ENCODE data around the gene SLC35A1. TPM values are rescaled to one million over a fixed set of nuclear protein-coding genes. Genes with fewer than 3 reads are reported as not detected.
A peak's percentile ranks its signal among the peaks of the same experiment; 100 is the strongest.

SLC35A1 gene
- total RNA-seq, 1 donor from 2014 or later = 15.0 TPM

GRCh38 chr6:87555506-87555905, 82.7 kb downstream of the SLC35A1 start:
- Histone ChIP-seq H3K9me3 (ENCODE audit: insufficient read depth, low read depth, low read length) (no peaks in the 10 kb centered on the region), H3K9ac (ENCODE audit: low read length) (no peak overlapping the region), H3K79me2 (ENCODE audit: insufficient read depth, low read length) (peaks cover 20% of the 10 kb centered on the region), H3K36me3 (ENCODE audit: insufficient read depth, low read length) (peaks cover 31% of the 10 kb centered on the region), H3K4me2 (ENCODE audit: low read length) (no peak overlapping the region), H4K20me1 (ENCODE audit: insufficient read depth, low read length) (peaks cover 18% of the 10 kb centered on the region), H3K27ac (ENCODE audit: low read depth, low read length) (no peak overlapping the region), H3K4me1 (ENCODE audit: insufficient read depth, low read length) (no peaks in the 10 kb centered on the region), H3K4me3 (ENCODE audit: insufficient read depth, low read depth, low read length) (no peak overlapping the region), H2AFZ (ENCODE audit: low read depth, low read length) (no peak overlapping the region), H3K27me3 (ENCODE audit: insufficient read depth, low read length) (no peaks in the 10 kb centered on the region)
- Mint-ChIP-seq H3K27ac (ENCODE audit: unreplicated experiment) (no peak overlapping the region), H3K4me1 (ENCODE audit: low read depth, unreplicated experiment) (no peaks in the 10 kb centered on the region), H3K4me3 (ENCODE audit: unreplicated experiment) (no peak overlapping the region), H3K36me3 (ENCODE audit: low read depth, unreplicated experiment) (peaks cover 5% of the 10 kb centered on the region), H3K9me3 (ENCODE audit: unreplicated experiment) (no peaks in the 10 kb centered on the region), H3K27me3 (ENCODE audit: low read depth, unreplicated experiment) (no peaks in the 10 kb centered on the region)
- DNase-seq (ENCODE audit: low read depth) (no peak), FAIRE-seq (no peak)
- TF ChIP-seq CTCF (IDR thresholded peaks at IDR 0.05; ENCODE audit: insufficient read depth, low read depth, low read length) = no peak
- no peak for TF ChIP-seq EZH2 (IDR thresholded peaks at IDR 0.05; ENCODE audit: insufficient read depth, low read length)

- H3K4me2 ChIP-seq (ENCODE audit: low read length) = no peak overlapping the region
- H3K9ac ChIP-seq (ENCODE audit: low read length) = no peak overlapping the region
- no peak for TF ChIP-seq EZH2 (IDR thresholded peaks at IDR 0.05; ENCODE audit: insufficient read depth, low read length)
- no peak for TF ChIP-seq CTCF (IDR thresholded peaks at IDR 0.05; ENCODE audit: insufficient read depth, low read depth, low read length)
- H3K9me3 ChIP-seq (ENCODE audit: insufficient read depth, low read depth, low read length) = no peaks in the 10 kb centered on the region
- H3K27ac ChIP-seq (ENCODE audit: low read depth, low read length) = no peak overlapping the region
- H3K9me3 Mint-ChIP-seq (ENCODE audit: unreplicated experiment) = no peaks in the 10 kb centered on the region
- FAIRE-seq (no peak), DNase-seq (ENCODE audit: low read depth) (no peak)
- H3K4me3 Mint-ChIP-seq (ENCODE audit: unreplicated experiment) = no peak overlapping the region
- peaks cover 32% of the 10 kb centered on the region for H3K36me3 ChIP-seq (ENCODE audit: insufficient read depth, low read length)
- H3K4me3 ChIP-seq (ENCODE audit: insufficient read depth, low read depth, low read length) = no peak overlapping the region
- peaks cover 4% of the 10 kb centered on the region for H3K4me1 Mint-ChIP-seq (ENCODE audit: low read depth, unreplicated experiment)
- H3K4me1 ChIP-seq (ENCODE audit: insufficient read depth, low read length) = no peaks in the 10 kb centered on the region
- peaks cover 17% of the 10 kb centered on the region for H3K79me2 ChIP-seq (ENCODE audit: insufficient read depth, low read length)
- H3K27me3 Mint-ChIP-seq (ENCODE audit: low read depth, unreplicated experiment) = no peaks in the 10 kb centered on the region
- no peaks in the 10 kb centered on the region for H3K27me3 ChIP-seq (ENCODE audit: insufficient read depth, low read length)
- H4K20me1 ChIP-seq (ENCODE audit: insufficient read depth, low read length) = peaks cover 11% of the 10 kb centered on the region
- peaks cover 5% of the 10 kb centered on the region for H3K36me3 Mint-ChIP-seq (ENCODE audit: low read depth, unreplicated experiment)
- H2AFZ ChIP-seq (ENCODE audit: low read depth, low read length) = no peak overlapping the region
- H3K27ac Mint-ChIP-seq (ENCODE audit: unreplicated experiment) = no peak overlapping the region
Observed at GRCh38 chr6:87558446-87558845, 85.7 kb downstream of the SLC35A1 start.

- H3K27me3 ChIP-seq (ENCODE audit: insufficient read depth, low read length) = no peaks in the 10 kb centered on the region
- no peak overlapping the region for H2AFZ ChIP-seq (ENCODE audit: low read depth, low read length)
- H3K27ac ChIP-seq (ENCODE audit: low read depth, low read length) = no peak overlapping the region
- H3K4me2 ChIP-seq (ENCODE audit: low read length) = no peak overlapping the region
- peaks cover 21% of the 10 kb centered on the region for H4K20me1 ChIP-seq (ENCODE audit: insufficient read depth, low read length)
- peaks cover 21% of the 10 kb centered on the region for H3K79me2 ChIP-seq (ENCODE audit: insufficient read depth, low read length)
- TF ChIP-seq CTCF (IDR thresholded peaks at IDR 0.05; ENCODE audit: insufficient read depth, low read depth, low read length) = no peak
- TF ChIP-seq EZH2 (IDR thresholded peaks at IDR 0.05; ENCODE audit: insufficient read depth, low read length) = no peak
- Mint-ChIP-seq H3K36me3 (ENCODE audit: low read depth, unreplicated experiment) (peaks cover 5% of the 10 kb centered on the region), H3K4me3 (ENCODE audit: unreplicated experiment) (no peak overlapping the region), H3K4me1 (ENCODE audit: low read depth, unreplicated experiment) (peaks cover 4% of the 10 kb centered on the region), H3K27ac (ENCODE audit: unreplicated experiment) (no peak overlapping the region), H3K9me3 (ENCODE audit: unreplicated experiment) (no peaks in the 10 kb centered on the region), H3K27me3 (ENCODE audit: low read depth, unreplicated experiment) (no peaks in the 10 kb centered on the region)
- no peaks in the 10 kb centered on the region for H3K4me1 ChIP-seq (ENCODE audit: insufficient read depth, low read length)
- no peak overlapping the region for H3K9ac ChIP-seq (ENCODE audit: low read length)
- FAIRE-seq (no peak), DNase-seq (ENCODE audit: low read depth) (peak; percentile 15)
- no peaks in the 10 kb centered on the region for H3K9me3 ChIP-seq (ENCODE audit: insufficient read depth, low read depth, low read length)
- H3K4me3 ChIP-seq (ENCODE audit: insufficient read depth, low read depth, low read length) = no peak overlapping the region
- H3K36me3 ChIP-seq (ENCODE audit: insufficient read depth, low read length) = peaks cover 22% of the 10 kb centered on the region
Observed at GRCh38 chr6:87561017-87561416, 88.2 kb downstream of the SLC35A1 start.

Other genes with a start within 250 kb of the SLC35A1 start
- 6.9 and 7.6 TPM in 2 replicates for gene SMIM8, start 150.4 kb upstream of the SLC35A1 start, total RNA-seq
- gene GJB7, start 143.7 kb upstream of the SLC35A1 start, total RNA-seq = not detected in 2 replicates
- 1.6 and 2.9 TPM in 2 replicates for gene C6orf163, start 128.2 kb upstream of the SLC35A1 start, total RNA-seq
- gene CFAP206, start 65.0 kb upstream of the SLC35A1 start, total RNA-seq = 0.60 and 0.79 TPM in 2 replicates
- 48.3 and 48.9 TPM in 2 replicates for gene RARS2, start 117.0 kb downstream of the SLC35A1 start, total RNA-seq
- gene ORC3, start 117.2 kb downstream of the SLC35A1 start, total RNA-seq = 23.1 and 23.7 TPM in 2 replicates
- gene AKIRIN2, start 229.3 kb downstream of the SLC35A1 start, total RNA-seq = 65.4 and 66.8 TPM in 2 replicates

Measured in astrocyte (in vitro differentiated cells and primary cell).